HEK293T (cell line): Measurements from ENCODE around the gene HOOK1.

ENCODE experiments used
- BHLHE40 ChIP-seq: fragments of 450-650 bp; IDR thresholded peaks from 2 replicates; pipeline ENCODE4 v1.6.1; 2016; ENCODE audit warnings: mild to moderate bottlenecking, moderate library complexity, borderline replicate concordance
- FOXA1 ChIP-seq: fragments of 450-650 bp; IDR thresholded peaks from 2 replicates; pipeline ENCODE4 v1.6.1; 2016; ENCODE audit warnings: mild to moderate bottlenecking
- L3MBTL2 ChIP-seq: fragments of 450-650 bp; conservative IDR thresholded peaks from 2 replicates; pipeline ENCODE4 v1.6.1; 2016; ENCODE audit warnings: mild to moderate bottlenecking

GRCh38 chr1:59917785-59918180 lies 103.0 kb downstream of the HOOK1 start:
- no peak for TF ChIP-seq L3MBTL2
- TF ChIP-seq FOXA1: no peak
- no peak for TF ChIP-seq BHLHE40
